ENCODE results near the gene ANAPC2. TPM values are rescaled to one million over a fixed set of nuclear protein-coding genes. Genes with fewer than 3 reads are reported as not detected.

The ANAPC2 gene
- total RNA-seq, 1 experiment from 2014 or later: 95.4 TPM

GRCh38 chr9:137229903-137230704, 41.7 kb upstream of the ANAPC2 start:
- H3K79me2 ChIP-seq (ENCODE audit: low read depth): peaks cover 6% of the 10 kb centered on the region; the same call in 1 of the 2 replicates
- H3K27ac ChIP-seq: no peak overlapping the region
- no peaks in the 10 kb centered on the region; the same call in 1 of the 2 replicates for H4K20me1 ChIP-seq (ENCODE audit: insufficient read depth)
- H3K27me3 ChIP-seq (ENCODE audit: insufficient read depth, low read depth): no peaks in the 10 kb centered on the region
- no peak for DNase-seq
- H3F3A ChIP-seq (ENCODE audit: insufficient read depth, low read depth): peaks cover 26% of the 10 kb centered on the region
- H3K9me2 ChIP-seq (ENCODE audit: insufficient read depth): no peaks in the 10 kb centered on the region
- peaks cover 41% of the 10 kb centered on the region for H3K4me1 ChIP-seq (replicated peaks; ENCODE audit: insufficient read depth)
- no peak overlapping the region for H2AFZ ChIP-seq
- ChIA-PET CTCF (interaction anchor here (0.6 kb wide), 1 partner anchor 201 kb away, joined by 3 read pairs; no protein-coding TSS in a partner anchor), POLR2A (ENCODE audit: unreplicated experiment) (no interaction called here)
- H3K4me2 ChIP-seq: no peak overlapping the region
- H3K36me3 ChIP-seq (ENCODE audit: low read depth): no peaks in the 10 kb centered on the region
- no peaks in the 10 kb centered on the region for H3K9me3 ChIP-seq (ENCODE audit: insufficient read depth, low read depth)
- TF ChIP-seq EZH2 (IDR thresholded peaks at IDR 0.05; ENCODE audit: low read depth): no peak
- TF ChIP-seq, protein P1, sequence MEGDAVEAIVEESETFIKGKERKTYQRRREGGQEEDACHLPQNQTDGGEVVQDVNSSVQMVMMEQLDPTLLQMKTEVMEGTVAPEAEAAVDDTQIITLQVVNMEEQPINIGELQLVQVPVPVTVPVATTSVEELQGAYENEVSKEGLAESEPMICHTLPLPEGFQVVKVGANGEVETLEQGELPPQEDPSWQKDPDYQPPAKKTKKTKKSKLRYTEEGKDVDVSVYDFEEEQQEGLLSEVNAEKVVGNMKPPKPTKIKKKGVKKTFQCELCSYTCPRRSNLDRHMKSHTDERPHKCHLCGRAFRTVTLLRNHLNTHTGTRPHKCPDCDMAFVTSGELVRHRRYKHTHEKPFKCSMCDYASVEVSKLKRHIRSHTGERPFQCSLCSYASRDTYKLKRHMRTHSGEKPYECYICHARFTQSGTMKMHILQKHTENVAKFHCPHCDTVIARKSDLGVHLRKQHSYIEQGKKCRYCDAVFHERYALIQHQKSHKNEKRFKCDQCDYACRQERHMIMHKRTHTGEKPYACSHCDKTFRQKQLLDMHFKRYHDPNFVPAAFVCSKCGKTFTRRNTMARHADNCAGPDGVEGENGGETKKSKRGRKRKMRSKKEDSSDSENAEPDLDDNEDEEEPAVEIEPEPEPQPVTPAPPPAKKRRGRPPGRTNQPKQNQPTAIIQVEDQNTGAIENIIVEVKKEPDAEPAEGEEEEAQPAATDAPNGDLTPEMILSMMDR (conservative IDR thresholded peaks at IDR 0.05): no peak
- intact Hi-C loops (cut with micrococcal nuclease; ENCODE audit: unreplicated experiment): no loop called here
- H3K4me3 ChIP-seq: no peak overlapping the region
- BruUV-seq (replicated peaks): no TSS peak

DNA sequence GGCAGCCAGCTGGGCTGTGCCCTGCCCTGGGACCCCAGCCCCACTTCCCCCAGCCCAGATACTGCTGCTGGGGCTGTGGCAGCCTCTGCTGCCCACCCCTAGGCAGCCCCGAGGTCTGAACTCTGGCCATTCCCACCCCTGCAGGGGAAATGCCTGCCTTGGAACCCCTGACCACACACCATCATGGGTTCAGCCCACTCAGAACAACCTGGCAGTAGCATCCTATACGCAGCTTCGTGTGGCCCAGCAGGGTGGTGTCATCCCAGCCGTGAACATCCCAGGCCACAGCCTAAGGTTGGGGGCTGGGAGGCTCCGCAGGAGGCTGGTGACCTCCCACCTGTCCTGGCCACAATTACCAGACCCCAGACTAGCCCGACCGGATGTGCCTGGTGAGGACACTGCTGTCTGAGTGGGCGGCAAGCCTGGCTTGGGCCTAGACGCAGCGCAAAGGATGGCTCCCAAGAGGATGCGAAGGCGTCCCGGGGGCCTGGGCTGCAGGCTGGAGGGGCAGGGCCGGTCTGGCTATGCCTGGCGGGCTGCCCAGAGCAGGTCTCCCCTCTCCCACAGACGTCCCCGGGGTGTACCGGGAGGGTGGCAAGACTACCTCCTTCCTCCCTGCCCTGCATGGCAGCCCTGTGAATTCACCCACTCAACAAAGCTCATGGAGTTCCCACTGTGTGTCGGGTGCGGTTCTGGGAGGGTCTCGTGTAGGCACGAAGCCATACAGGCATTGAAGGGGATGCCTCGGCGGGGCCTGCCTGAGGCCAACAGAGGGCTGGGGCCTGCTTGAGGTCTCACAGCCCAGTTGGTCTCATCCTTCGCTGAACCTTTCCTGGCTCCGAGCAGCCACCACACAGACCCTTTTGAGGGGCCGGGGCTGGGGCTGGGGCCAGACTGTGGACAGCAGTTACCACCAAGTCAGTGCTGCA, 40.9 kb upstream of the ANAPC2 start:
- H3K79me2 ChIP-seq (ENCODE audit: low read depth): peaks cover 7% of the 10 kb centered on the region; the same call in 1 of the 2 replicates
- H3K4me1 ChIP-seq (replicated peaks; ENCODE audit: insufficient read depth): peaks cover 50% of the 10 kb centered on the region
- BruUV-seq (replicated peaks): no TSS peak
- no peaks in the 10 kb centered on the region for H3K36me3 ChIP-seq (ENCODE audit: low read depth)
- no peak overlapping the region for H3K27ac ChIP-seq
- peaks cover 34% of the 10 kb centered on the region for H3F3A ChIP-seq (ENCODE audit: insufficient read depth, low read depth)
- H3K27me3 ChIP-seq (ENCODE audit: insufficient read depth, low read depth): no peaks in the 10 kb centered on the region
- no peak overlapping the region for H2AFZ ChIP-seq
- H3K9me2 ChIP-seq (ENCODE audit: insufficient read depth): no peaks in the 10 kb centered on the region
- no peak for DNase-seq
- POLR2A ChIA-PET (ENCODE audit: unreplicated experiment): no interaction called here
- intact Hi-C loops (cut with micrococcal nuclease; ENCODE audit: unreplicated experiment): no loop called here
- H3K4me3 ChIP-seq: peak overlapping the region; percentile 29; the same call in 1 of the 2 replicates
- CTCF ChIA-PET: no interaction called here
- H3K4me2 ChIP-seq: peak overlapping the region; percentile 71
- no peaks in the 10 kb centered on the region for H4K20me1 ChIP-seq (ENCODE audit: insufficient read depth)
- TF ChIP-seq, protein P1 (conservative IDR thresholded peaks at IDR 0.05): no peak
- TF ChIP-seq EZH2 (IDR thresholded peaks at IDR 0.05; ENCODE audit: low read depth): no peak
- H3K9me3 ChIP-seq (ENCODE audit: insufficient read depth, low read depth): no peaks in the 10 kb centered on the region

DNA sequence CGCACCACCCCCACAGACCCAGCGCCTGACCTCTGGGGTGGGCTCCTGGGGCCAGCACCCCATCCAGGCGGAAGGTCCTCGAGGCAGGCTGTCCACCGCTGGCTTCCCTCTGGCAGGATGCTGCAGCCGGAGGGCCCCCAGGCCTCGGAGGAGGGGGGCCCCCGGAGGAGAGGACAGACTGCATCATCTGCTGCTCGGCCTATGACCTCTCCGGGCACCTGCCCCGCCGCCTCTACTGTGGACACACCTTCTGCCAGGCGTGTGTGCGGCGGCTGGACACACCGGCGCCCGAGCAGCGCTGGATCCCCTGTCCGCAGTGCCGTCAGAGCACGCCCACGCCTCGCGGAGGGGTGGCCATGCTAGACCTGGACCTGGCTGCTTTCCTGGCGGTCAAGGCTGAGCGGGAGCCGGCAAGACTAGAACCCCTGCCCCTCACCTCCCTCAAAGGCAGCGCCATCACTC, 40.2 kb upstream of the ANAPC2 start:
- Histone ChIP-seq H3K4me1 (replicated peaks; ENCODE audit: insufficient read depth) (peaks cover 55% of the 10 kb centered on the region), H3K36me3 (ENCODE audit: low read depth) (no peaks in the 10 kb centered on the region), H3K4me2 (peak overlapping the region; percentile 71), H3K27me3 (ENCODE audit: insufficient read depth, low read depth) (no peaks in the 10 kb centered on the region), H3K4me3 (peak overlapping the region; percentile 29; the same call in 1 of the 2 replicates), H3K9me3 (ENCODE audit: insufficient read depth, low read depth) (no peaks in the 10 kb centered on the region), H3F3A (ENCODE audit: insufficient read depth, low read depth) (peaks cover 41% of the 10 kb centered on the region), H2AFZ (no peak overlapping the region), H3K79me2 (ENCODE audit: low read depth) (peaks cover 7% of the 10 kb centered on the region; the same call in 1 of the 2 replicates), H3K9me2 (ENCODE audit: insufficient read depth) (no peaks in the 10 kb centered on the region), H3K27ac (no peak overlapping the region), H4K20me1 (ENCODE audit: insufficient read depth) (no peaks in the 10 kb centered on the region)
- TF ChIP-seq, protein P1 (conservative IDR thresholded peaks at IDR 0.05): no peak
- TF ChIP-seq EZH2 (IDR thresholded peaks at IDR 0.05; ENCODE audit: low read depth): no peak
- intact Hi-C loops (cut with micrococcal nuclease; ENCODE audit: unreplicated experiment): no loop called here
- ChIA-PET POLR2A (ENCODE audit: unreplicated experiment) (interaction anchor here (0.6 kb wide), 1 partner anchor 12 kb away, joined by 7 read pairs; no protein-coding TSS in a partner anchor), CTCF (interaction anchor here (2.3 kb wide), 1 partner anchor 39 kb away, joined by 15 read pairs; the partner anchor contains the start of gene SSNA1)
- BruUV-seq (replicated peaks): no TSS peak
- DNase-seq: peak; percentile 59 to 80

Data from PC-9 (cell line).